ENCODE measurements around the gene SCYL3.
"Not testable (repeated sequence)": the region's sequence is repeated elsewhere in the genome, so short reads cannot be mapped to it uniquely, and the experiment has no call there.

The SCYL3 gene

GRCh38 chr1:169899519-169900217, 6.0 kb upstream of the SCYL3 start:
- DNase-seq (ENCODE audit: low read depth): no peak

DNA sequence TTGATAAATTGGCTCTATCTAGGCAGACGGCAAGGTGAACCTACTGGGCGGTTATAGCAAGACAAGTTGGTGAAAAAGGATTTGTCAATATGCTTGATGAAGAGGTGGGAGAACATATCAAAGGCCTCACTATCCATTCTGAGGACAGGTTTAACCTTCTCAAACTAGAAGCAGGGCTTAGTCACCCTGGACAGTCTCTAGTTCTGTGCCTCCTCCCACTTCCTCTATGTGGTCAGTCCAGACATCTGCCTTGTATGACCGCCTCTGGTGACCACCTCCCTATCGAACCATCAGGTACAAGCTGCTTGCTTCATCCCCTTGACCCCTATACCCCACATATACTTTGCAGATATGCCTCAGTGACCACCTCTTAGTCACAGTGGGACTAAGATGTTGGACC, 2.3 kb upstream of the SCYL3 start:
- no peak for DNase-seq (ENCODE audit: low read depth)

DNA sequence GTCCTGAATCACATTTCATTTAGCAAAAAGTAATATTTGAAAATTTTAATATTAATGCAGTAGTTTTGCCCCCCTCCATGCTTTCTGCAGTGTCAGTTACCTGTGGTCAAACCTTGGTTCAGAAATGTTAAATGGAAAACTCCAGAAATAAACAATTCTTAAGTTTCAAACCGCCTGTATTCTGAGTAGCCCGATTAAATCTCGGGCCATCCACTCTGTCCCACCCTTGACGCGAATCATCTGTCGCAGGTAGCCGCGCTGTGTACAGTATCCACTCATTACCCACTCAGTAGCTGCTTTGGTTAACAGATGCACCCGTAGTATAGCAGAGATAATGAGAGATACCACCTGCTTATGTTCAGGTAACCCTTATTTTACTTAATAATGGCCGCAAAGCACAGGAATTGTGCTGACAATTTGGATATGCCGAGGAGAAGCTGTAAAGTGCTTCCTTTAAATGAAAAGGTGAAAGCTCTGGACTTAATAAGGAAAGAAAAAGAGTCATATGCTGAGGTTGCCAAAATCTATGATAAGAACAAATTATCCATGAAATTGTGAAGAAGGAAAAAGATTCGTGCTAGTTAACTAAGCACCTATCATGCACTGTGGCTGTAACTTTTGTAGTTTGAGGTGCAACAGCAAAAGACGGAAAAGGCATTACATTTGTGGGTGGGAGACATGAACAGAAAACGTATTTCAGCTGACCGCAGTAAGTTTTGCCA, 889 bp upstream of the SCYL3 start:
- DNase-seq (ENCODE audit: low read depth): no peak

- no peak for DNase-seq (ENCODE audit: low read depth)
Observed at GRCh38 chr1:169892927-169893644, 610 bp downstream of the SCYL3 start.

DNA sequence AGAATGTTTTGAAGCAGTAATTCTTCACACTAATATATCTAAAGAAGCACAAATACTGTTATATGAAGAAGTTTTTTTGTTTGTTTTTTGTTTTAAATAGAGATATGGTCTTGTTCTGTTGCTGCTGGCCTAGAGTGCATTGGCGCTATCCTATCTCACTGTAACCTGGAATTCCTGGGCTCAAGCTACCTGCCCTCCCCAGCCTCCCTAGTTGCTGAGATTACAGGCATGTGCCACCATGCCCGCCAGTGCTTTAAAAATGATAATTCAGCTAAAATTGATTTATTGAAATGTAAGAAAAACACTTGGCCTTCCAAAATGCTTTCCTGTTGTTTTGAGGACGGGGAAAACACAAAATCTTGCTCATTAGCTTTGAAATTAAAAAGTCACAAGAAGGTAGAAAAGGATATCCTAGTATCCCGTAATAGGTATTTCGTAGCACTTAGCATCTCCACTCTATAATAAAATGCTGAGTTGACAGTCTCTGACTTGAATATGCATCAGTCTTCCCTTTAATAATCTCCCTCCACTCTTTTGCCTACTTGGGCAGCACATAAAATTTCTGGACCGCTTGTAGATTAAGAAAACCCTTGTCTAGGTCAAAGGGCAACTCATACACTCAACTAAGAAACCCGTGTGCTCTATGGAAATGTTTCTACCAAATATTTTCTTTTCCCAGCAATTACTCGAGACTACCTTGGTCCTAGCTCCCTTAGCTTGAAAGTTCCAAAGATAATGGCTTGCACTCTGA, 1.3 kb downstream of the SCYL3 start:
- DNase-seq (ENCODE audit: low read depth): no peak

GRCh38 chr1:169891539-169891885, 2.2 kb downstream of the SCYL3 start:
- DNase-seq (ENCODE audit: low read depth): no peak

GRCh38 chr1:169890761-169891538, 2.7 kb downstream of the SCYL3 start:
- no peak for DNase-seq (ENCODE audit: low read depth)

DNA sequence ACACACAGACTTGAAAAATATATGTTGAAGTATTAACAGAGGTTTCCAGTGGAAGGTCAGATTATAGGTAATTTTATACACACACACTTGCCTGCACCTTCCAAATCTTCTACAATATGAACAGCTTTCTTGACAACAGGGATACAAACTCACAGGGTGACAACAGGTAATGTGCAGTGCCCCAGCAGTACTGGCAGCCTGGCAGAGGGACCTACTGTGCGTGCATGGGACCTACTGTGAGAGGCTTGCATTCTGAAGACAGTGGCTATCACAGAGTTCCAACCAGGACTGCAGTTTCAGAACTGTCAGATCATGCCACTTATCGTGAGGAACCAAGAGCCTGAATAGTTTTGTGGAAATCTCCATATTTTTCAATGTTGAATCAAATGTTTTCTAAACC, 3.8 kb downstream of the SCYL3 start:
- no peak for DNase-seq (ENCODE audit: low read depth)

GRCh38 chr1:169886931-169887330, 6.8 kb downstream of the SCYL3 start:
- DNase-seq (ENCODE audit: low read depth): no peak

GRCh38 chr1:169886422-169886821, 7.3 kb downstream of the SCYL3 start:
- no peak for DNase-seq (ENCODE audit: low read depth)

DNA sequence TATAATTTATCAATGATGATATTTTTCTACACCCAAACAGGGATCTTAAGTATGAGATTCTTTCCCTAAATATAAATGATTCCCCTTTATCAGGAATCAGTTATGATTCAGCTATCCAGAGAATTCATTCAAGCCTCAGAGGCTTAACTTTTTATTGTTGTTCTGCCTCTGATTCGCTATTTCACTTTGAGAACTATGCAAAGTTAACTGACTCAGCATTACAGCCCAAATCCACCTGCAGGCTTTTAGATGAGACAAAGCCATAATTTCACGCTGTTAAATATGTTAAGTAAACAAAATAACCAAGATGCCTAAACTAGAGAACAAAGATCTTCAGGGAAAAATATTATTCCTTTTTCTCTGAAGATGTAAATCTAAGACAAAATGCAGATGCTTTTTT, 8.5 kb downstream of the SCYL3 start:
- DNase-seq (ENCODE audit: low read depth): no peak

GRCh38 chr1:169884634-169885033, 9.1 kb downstream of the SCYL3 start:
- DNase-seq (ENCODE audit: low read depth): no peak

- DNase-seq (ENCODE audit: low read depth): no peak
Observed at GRCh38 chr1:169882039-169882511, 11.6 kb downstream of the SCYL3 start.

- no peak for DNase-seq (ENCODE audit: low read depth)
Observed at GRCh38 chr1:169879034-169879840, 14.5 kb downstream of the SCYL3 start.

DNA sequence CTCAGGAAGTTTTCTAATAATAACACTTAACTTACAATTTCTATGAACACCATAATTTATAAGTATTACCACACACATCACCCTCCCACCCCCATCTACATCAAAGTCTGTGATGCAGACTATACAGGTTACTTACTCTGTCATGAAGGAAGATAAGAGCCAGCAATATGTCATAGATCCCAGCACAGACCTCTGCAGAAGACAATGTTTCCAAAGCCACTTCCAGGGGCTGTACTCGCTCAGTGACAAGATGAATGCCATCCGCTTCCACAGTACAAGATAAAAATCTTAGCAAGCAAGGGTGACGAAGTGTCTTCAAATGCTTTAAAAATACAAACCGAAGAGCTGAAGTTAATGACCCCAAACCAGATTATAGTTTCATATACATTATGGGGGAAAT, 15.2 kb downstream of the SCYL3 start:
- no peak for DNase-seq (ENCODE audit: low read depth)

DNA sequence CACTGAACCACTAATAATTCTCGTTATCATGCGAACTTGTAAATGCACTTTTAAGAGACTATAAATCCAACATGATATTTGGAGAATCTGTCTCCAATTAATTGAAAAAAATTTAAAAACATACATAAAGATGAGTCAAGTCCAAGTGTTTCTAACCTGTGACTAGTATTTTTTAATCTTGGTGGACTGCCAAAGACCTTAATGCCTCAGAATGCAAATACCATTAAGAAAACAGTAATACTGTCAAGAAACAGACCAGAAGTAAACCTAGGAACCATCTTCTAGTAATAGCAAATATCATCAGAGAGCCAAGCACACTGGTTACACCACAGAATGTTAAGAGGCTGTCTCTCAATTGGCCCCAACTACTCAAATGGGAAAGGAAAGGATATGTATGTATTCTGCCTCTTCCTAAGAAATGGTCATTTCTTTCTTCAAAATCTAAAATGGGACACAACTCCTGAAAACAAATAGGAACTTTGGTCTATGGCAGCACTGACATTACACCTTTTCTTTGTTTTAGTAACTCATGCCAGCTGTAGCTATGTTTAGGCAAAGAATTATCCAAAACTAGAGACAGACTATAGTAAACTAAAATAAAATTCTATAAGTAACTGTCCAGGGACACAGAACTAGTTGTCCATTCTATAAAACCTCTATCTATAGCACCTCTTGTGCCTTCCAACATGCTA, 15.8 kb downstream of the SCYL3 start:
- DNase-seq (ENCODE audit: low read depth): no peak

- no peak for DNase-seq (ENCODE audit: low read depth)
Observed at GRCh38 chr1:169874229-169874628, 19.5 kb downstream of the SCYL3 start.

DNA sequence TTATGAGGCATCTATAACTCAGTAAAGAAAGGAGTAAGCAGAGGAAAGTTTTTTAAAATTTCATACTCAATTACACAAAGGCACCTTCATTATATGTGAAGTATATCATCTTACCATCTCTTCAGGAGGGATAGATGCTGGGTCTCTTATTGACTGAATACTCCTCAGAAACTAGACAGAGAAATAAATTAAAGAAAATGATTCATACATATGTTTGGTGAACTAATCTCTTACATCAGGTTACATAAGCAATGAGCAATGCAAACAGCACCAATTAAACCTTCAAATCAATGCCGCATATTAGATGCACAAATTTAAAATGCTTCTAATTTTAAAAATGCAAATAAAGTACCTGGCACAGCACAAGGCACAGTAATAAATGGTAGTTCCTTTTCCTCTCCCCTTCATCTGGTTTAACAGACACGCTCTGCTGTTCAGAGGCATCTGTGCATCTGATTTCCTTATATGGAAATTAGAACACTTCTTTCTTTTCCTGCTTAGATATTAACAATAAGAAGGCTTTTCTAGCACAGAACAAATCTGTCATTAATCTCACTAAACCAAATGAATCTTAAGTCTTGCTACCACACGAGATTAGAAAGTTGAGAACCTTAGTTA, 20.0 kb downstream of the SCYL3 start:
- DNase-seq (ENCODE audit: low read depth): no peak

GRCh38 chr1:169872906-169873305, 20.8 kb downstream of the SCYL3 start:
- no peak for DNase-seq (ENCODE audit: low read depth)

DNA sequence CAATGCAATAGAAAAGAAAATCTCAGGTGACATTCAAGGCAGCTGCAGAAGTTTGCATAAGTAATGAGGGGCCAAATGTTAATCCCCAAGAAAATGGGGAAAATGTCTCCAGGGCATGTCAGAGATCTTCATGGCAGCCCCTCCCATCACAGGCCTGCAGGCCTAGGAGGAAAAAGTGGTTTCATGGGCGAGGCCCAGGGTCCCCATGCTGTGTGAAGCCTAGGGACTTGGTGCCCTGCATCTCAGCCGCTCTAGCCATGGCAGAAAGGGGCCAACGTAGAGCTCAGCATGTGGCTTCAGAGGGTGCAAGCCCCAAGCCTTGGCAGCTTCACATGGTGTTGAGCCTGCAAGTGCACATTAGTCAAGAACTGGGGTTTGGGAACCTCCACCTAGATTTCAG, 21.7 kb downstream of the SCYL3 start:
- DNase-seq (ENCODE audit: low read depth): not testable (repeated sequence)
